ENCODE measurements around the gene ZNF420.
"Not testable (repeated sequence)": the region's sequence is repeated elsewhere in the genome, so short reads cannot be mapped to it uniquely, and the experiment has no call there.

ZNF420 gene

GRCh38 chr19:37095859-37096258 lies 17.6 kb downstream of the ZNF420 start:
- H3K36me3 ChIP-seq (replicated peaks; ENCODE audit: insufficient read depth, low read length), result peaks cover 5% of the 10 kb centered on the region; the same call in 1 of the 2 replicates
- no peaks in the 10 kb centered on the region for H3K79me2 ChIP-seq (ENCODE audit: low read length)
- no peaks in the 10 kb centered on the region for H3K9me2 ChIP-seq (replicated peaks; ENCODE audit: insufficient read depth, low read length)
- H3K9ac ChIP-seq (ENCODE audit: low read length), result no peak overlapping the region
- H3K4me3 ChIP-seq (ENCODE audit: low read length), result no peak overlapping the region
- no peak for DNase-seq
- no peaks in the 10 kb centered on the region for H3F3A ChIP-seq (ENCODE audit: insufficient read depth, low read length)
- H3K4me2 ChIP-seq (ENCODE audit: low read depth, low read length), result no peak overlapping the region
- H2AFZ ChIP-seq (ENCODE audit: low read length), result no peak overlapping the region
- no peak for TF ChIP-seq EZH2phosphoT487 (IDR thresholded peaks at IDR 0.05; ENCODE audit: low read length)
- TF ChIP-seq, protein P1, sequence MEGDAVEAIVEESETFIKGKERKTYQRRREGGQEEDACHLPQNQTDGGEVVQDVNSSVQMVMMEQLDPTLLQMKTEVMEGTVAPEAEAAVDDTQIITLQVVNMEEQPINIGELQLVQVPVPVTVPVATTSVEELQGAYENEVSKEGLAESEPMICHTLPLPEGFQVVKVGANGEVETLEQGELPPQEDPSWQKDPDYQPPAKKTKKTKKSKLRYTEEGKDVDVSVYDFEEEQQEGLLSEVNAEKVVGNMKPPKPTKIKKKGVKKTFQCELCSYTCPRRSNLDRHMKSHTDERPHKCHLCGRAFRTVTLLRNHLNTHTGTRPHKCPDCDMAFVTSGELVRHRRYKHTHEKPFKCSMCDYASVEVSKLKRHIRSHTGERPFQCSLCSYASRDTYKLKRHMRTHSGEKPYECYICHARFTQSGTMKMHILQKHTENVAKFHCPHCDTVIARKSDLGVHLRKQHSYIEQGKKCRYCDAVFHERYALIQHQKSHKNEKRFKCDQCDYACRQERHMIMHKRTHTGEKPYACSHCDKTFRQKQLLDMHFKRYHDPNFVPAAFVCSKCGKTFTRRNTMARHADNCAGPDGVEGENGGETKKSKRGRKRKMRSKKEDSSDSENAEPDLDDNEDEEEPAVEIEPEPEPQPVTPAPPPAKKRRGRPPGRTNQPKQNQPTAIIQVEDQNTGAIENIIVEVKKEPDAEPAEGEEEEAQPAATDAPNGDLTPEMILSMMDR (IDR thresholded peaks at IDR 0.05; ENCODE audit: low read length), result no peak
- no peak for TF ChIP-seq EZH2 (optimal IDR thresholded peaks at IDR 0.05; ENCODE audit: low read depth, low read length)
- no peaks in the 10 kb centered on the region for H4K20me1 ChIP-seq (ENCODE audit: insufficient read depth, low read length)
- H3K27ac ChIP-seq (ENCODE audit: low read length), result no peak overlapping the region
- no peaks in the 10 kb centered on the region for H3K4me1 ChIP-seq (ENCODE audit: low read length)
- H3K9me3 ChIP-seq (replicated peaks; ENCODE audit: insufficient read depth, low read length), result no peaks in the 10 kb centered on the region
- H3K27me3 ChIP-seq (replicated peaks; ENCODE audit: insufficient read depth, low read length), result no peaks in the 10 kb centered on the region

- Histone ChIP-seq H3K9ac (ENCODE audit: low read length) (no peak overlapping the region), H3K4me1 (ENCODE audit: low read length) (no peaks in the 10 kb centered on the region), H3K4me3 (ENCODE audit: low read length) (no peak overlapping the region), H4K20me1 (ENCODE audit: insufficient read depth, low read length) (no peaks in the 10 kb centered on the region), H3K27ac (ENCODE audit: low read length) (no peak overlapping the region), H3K36me3 (replicated peaks; ENCODE audit: insufficient read depth, low read length) (no peaks in the 10 kb centered on the region; the same call in 1 of the 2 replicates), H3K79me2 (ENCODE audit: low read length) (no peaks in the 10 kb centered on the region), H3K9me3 (replicated peaks; ENCODE audit: insufficient read depth, low read length) (no peaks in the 10 kb centered on the region), H3K9me2 (replicated peaks; ENCODE audit: insufficient read depth, low read length) (no peaks in the 10 kb centered on the region), H3K27me3 (replicated peaks; ENCODE audit: insufficient read depth, low read length) (no peaks in the 10 kb centered on the region), H3K4me2 (ENCODE audit: low read depth, low read length) (no peak overlapping the region), H2AFZ (ENCODE audit: low read length) (no peak overlapping the region), H3F3A (ENCODE audit: insufficient read depth, low read length) (no peaks in the 10 kb centered on the region)
- TF ChIP-seq, protein P1 (IDR thresholded peaks at IDR 0.05; ENCODE audit: low read length), result no peak
- TF ChIP-seq EZH2 (optimal IDR thresholded peaks at IDR 0.05; ENCODE audit: low read depth, low read length) (no peak), EZH2phosphoT487 (IDR thresholded peaks at IDR 0.05; ENCODE audit: low read length) (no peak)
- no peak for DNase-seq
Measured at GRCh38 chr19:37098570-37098969, 20.3 kb downstream of the ZNF420 start.

- not testable (repeated sequence) for H3K79me2 ChIP-seq (ENCODE audit: low read length); H4K20me1 ChIP-seq (ENCODE audit: insufficient read depth, low read length); H3K9ac ChIP-seq (ENCODE audit: low read length); H2AFZ ChIP-seq (ENCODE audit: low read length); H3K36me3 ChIP-seq (replicated peaks; ENCODE audit: insufficient read depth, low read length); H3K4me3 ChIP-seq (ENCODE audit: low read length); H3K4me1 ChIP-seq (ENCODE audit: low read length); H3K27me3 ChIP-seq (replicated peaks; ENCODE audit: insufficient read depth, low read length); H3K9me2 ChIP-seq (replicated peaks; ENCODE audit: insufficient read depth, low read length); DNase-seq; H3K27ac ChIP-seq (ENCODE audit: low read length); H3F3A ChIP-seq (ENCODE audit: insufficient read depth, low read length); H3K4me2 ChIP-seq (ENCODE audit: low read depth, low read length); H3K9me3 ChIP-seq (replicated peaks; ENCODE audit: insufficient read depth, low read length)
Measured at GRCh38 chr19:37104135-37104534, 25.9 kb downstream of the ZNF420 start.

DNA sequence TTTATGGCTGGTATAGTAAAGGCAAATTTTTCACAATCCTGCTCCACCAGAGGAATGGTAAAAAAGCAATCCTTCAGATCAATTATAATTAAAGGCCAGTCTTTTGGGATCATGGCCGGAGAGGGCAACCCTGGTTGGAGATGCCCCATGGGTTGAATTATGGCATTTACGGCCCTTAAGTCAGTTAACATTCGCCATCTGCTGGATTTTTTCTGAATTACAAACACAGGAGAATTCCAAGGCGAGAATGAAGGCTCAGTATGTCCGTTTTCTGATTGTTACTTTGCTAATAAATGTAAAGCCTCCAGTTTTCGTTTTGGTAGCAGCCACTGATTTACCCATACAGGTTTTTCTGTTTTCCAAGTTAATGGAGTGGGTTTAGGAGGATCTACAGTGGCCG lies 33.5 kb downstream of the ZNF420 start:
- H3K27me3 ChIP-seq (replicated peaks; ENCODE audit: insufficient read depth, low read length); H3K9me2 ChIP-seq (replicated peaks; ENCODE audit: insufficient read depth, low read length); DNase-seq; H3K79me2 ChIP-seq (ENCODE audit: low read length); H4K20me1 ChIP-seq (ENCODE audit: insufficient read depth, low read length); H3K27ac ChIP-seq (ENCODE audit: low read length); H3K4me2 ChIP-seq (ENCODE audit: low read depth, low read length); H3K36me3 ChIP-seq (replicated peaks; ENCODE audit: insufficient read depth, low read length); H2AFZ ChIP-seq (ENCODE audit: low read length); H3K9me3 ChIP-seq (replicated peaks; ENCODE audit: insufficient read depth, low read length); H3K4me3 ChIP-seq (ENCODE audit: low read length); H3F3A ChIP-seq (ENCODE audit: insufficient read depth, low read length); H3K4me1 ChIP-seq (ENCODE audit: low read length); H3K9ac ChIP-seq (ENCODE audit: low read length): not testable (repeated sequence)
